GM18505 (cell line): ENCODE measurements around the gene STK38L.
A peak's percentile ranks its signal among the peaks of the same experiment; 100 is the strongest.

Experiments
- ATAC-seq: cut with Tn5 transposase; IDR thresholded peaks from one replicate; pipeline ENCODE4 v1.9.1; 2021; ENCODE audit not compliant: unreplicated experiment
- POLR2A ChIP-seq: IDR thresholded peaks from 4 replicates; pipeline ENCODE4 v1.6.1; 2011; ENCODE audit warnings: borderline replicate concordance; ENCODE audit not compliant: insufficient read depth, insufficient read length; ENCODE audit errors: extremely low read depth

STK38L gene

GRCh38 chr12:27274706-27275105 lies 30.6 kb downstream of the STK38L start:
- ATAC-seq, result no peak
- TF ChIP-seq POLR2A, result no peak

- peak; percentile 14 for TF ChIP-seq POLR2A
- no peak for ATAC-seq
These were observed 32.2 kb downstream of the STK38L start for GRCh38 chr12:27276275-27276674.

GRCh38 chr12:27277846-27278260 lies 33.8 kb downstream of the STK38L start:
- peak; percentile 88 for ATAC-seq
- TF ChIP-seq POLR2A, result peak; percentile 29

DNA sequence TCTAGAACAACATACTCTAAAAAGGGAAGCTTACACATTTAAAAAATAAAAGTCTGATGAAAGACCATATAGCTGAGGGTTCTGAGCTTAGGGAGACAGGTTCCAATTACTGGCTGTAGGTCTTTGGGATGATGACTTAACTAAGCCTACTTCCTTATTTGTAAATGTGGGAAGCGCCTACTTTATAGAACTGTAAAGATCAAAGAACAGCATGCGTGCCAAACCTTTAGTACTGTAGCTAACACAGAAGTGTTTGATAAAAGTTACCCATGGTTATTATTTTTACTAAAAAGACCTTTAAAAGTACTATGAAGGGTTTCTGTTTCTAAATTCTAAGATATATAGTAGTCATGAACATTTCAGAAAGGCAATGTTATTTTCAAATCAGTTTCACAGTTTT lies 35.7 kb downstream of the STK38L start:
- no peak for TF ChIP-seq POLR2A
- no peak for ATAC-seq

DNA sequence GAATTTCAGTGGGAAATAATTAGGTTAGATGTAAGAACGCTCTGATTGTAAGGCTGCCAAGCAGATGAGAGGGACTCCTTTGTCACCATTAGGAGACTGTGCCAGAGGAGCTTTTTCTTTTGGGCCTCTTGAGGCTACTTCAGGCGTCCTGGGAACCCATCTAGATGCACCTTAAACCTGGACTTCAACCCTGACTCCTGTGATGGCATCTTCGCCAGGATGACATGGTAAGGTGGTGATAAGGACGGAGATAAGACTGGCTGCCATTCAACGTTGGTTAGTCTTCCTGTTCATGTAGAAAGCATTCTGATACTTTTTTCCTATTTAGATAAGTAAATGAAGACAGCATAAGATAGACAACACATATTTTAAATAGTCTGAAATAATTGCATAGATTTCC lies 36.3 kb downstream of the STK38L start:
- TF ChIP-seq POLR2A, result no peak
- ATAC-seq, result no peak

DNA sequence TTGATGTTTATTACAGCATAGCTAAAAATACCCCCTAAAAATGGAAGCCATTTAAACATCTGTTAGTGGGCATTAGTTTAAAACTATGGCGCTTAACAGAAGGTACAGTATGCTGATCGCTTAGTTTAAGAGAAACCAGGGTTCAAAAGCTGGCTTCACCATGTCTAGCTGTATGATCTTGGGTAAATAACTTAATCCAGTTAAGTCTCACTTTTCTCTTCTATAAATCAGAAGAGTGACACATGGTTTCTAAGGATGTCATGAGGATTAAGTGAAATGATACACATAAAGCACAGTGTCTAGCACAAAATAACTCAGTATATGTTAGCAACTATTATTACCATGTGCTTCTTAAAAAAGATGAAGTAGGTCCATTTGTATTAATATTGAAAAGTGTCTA lies 38.7 kb downstream of the STK38L start:
- no peak for ATAC-seq
- no peak for TF ChIP-seq POLR2A

DNA sequence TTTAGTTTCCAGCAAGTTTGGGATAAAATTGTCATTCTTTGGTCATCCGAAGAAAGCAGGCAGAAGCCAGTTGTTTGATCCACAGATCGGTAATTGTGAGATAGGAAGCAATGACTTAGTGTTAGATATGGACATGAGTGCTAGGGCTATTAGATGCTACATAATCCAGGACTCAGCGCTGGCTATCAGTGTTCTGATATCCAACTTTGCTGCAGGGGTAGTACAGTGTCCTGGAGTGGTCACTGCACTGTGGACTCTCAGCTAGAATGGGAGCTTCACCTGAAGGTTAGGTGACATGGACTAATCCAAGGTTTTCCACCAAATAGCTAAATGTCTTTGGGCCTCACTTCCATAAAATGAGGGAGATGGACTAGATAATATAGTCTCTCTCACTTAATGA lies 39.9 kb downstream of the STK38L start:
- TF ChIP-seq POLR2A, result peak; percentile 24
- no peak for ATAC-seq

DNA sequence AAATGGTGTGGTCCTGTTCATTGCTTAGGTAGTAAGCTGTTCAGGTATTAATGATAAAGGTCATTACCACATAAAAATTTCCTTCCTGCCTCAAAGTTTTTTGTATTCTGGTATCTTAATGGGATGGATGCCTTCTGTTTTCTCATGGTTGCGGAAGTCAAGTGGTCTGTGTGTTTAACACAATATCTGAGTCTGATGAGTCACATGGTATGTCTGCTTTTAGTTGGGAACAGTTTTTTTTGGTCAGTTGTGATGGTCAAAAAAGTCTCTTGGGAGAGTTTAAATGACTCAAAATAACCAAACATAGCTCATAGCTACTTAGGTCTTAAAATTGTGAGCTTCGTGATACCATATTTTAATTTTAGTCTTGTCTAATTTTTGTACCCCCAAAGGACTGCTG lies 40.7 kb downstream of the STK38L start:
- TF ChIP-seq POLR2A, result no peak
- ATAC-seq, result peak; percentile 45

GRCh38 chr12:27285403-27285802 lies 41.3 kb downstream of the STK38L start:
- TF ChIP-seq POLR2A, result no peak
- no peak for ATAC-seq

DNA sequence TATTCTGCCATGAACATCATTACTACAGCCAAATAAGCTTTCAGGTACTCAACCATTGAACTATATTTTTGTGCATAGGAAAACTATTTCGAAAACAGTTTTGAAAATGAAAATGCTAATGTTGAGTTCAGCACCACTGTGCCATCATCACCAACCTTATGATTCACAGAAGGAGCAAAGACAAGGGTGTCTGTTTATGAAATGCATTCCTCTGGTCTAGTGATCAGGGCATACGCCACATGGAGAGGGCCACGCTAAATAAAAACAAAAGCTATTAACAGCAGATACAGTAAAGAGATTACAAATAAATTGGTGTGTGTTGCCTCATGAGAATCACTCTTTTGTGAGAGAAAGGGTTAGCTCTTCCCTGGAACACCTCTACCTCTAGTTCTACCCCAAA lies 45.3 kb downstream of the STK38L start:
- no peak for TF ChIP-seq POLR2A
- no peak for ATAC-seq

DNA sequence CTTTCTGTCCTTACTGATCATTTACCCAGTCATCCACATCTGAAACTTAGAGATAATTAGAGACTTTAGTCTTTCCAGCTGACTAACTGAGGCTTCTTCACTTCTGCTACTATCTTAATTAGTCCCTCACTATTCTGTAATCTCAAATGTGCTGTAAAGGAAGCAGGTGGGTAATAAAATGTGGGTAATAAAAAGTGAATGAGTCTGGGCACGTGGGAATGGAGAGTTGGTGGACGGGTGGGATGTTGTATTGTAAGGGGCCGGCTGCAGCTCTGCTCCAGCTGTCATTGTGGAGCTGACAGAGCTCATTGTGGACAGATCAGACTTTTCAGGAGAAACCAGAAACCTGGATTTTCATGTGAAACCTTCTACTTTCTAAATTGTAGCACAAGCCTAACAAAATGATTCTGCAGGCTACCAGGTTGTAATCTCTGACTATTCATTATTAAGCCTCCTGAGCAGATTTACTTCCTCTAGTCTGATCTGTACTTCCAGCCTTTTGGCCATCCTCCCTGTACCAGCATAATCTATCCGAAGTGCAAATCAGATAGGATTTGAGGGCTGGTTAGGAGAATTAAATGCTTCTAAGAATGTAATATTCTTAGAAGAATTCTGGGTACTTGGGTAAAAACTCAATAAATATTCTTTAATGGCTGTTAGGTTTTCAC lies 46.5 kb downstream of the STK38L start:
- TF ChIP-seq POLR2A, result no peak

GRCh38 chr12:27291862-27292261 lies 47.8 kb downstream of the STK38L start:
- no peak for TF ChIP-seq POLR2A
- no peak for ATAC-seq

More for the DNA sequence above, 46.5 kb downstream of the STK38L start:
- ATAC-seq, result no peak

DNA sequence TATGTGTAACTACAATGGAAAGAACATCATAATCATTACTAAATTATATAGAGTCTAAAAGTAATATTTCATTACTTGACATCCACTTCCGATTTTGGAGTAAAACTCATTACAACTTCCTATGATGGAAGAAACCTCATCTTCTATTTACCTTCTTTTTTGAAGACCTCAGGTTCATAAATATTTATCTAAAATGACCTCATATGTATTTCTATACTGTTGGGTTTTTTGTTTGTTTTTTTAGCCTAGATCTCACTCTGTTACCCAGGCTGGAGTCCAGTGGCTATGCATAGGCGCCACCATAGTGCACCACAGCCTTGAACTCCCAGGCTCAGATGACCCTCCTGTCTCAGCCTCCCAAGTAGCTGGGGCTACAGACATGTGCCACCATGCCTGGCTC lies 48.6 kb downstream of the STK38L start:
- no peak for TF ChIP-seq POLR2A

GRCh38 chr12:27293463-27293862 lies 49.4 kb downstream of the STK38L start:
- no peak for TF ChIP-seq POLR2A
- no peak for ATAC-seq

More for the DNA sequence above, 48.6 kb downstream of the STK38L start:
- ATAC-seq, result no peak

DNA sequence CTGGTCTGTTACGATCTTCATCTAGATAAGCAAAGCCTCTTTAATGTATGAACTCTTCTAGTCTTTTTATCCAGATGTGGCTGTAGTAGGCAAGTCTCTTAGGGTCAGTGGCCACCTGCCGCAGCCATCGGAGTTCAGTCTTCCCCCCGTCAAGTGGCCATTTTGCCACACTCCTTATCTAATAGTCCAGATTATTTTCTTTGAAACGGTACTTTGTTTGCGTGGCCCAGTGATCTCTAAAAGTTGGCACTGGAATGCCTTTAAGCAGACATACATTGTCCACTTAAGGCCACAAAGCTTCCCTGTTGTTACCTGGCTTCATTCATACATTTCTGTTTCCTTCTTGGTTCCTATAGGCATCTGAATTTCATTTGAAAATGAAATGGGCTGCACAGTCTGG lies 52.6 kb downstream of the STK38L start:
- no peak for ATAC-seq

More for the DNA sequence above, 52.6 kb downstream of the STK38L start:
- no peak for TF ChIP-seq POLR2A
